ENCODE measurements around the gene CDK2AP2. TPM values are rescaled to one million over a fixed set of nuclear protein-coding genes. Genes with fewer than 3 reads are reported as not detected.
"Not testable (repeated sequence)": the region's sequence is repeated elsewhere in the genome, so short reads cannot be mapped to it uniquely, and the experiment has no call there.

Gene CDK2AP2
- total RNA-seq, 1 donor from 2014 or later = 55.0 TPM

DNA sequence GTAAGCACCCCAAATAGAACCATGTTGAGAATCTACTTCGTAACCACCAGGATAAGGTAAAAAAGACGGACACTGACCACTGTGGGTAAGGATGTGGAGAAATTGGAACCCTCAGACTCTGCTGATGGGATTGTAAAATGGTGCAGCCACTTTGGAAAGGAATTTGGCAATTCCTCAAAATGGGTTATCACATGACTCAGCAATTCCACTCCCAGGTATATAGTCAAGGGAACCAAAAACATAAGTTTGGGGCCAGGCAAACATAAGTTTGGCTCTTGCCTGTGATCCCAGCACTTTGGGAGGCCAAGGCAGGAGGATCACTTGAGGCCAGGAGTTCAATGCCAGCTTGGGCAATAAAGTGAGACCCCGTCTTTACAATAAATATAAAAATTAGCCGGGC, 20.4 kb upstream of the CDK2AP2 start:
- DNase-seq (no peak), ATAC-seq (no peak)
- intact Hi-C loops (cut with micrococcal nuclease) = no loop called here

DNA sequence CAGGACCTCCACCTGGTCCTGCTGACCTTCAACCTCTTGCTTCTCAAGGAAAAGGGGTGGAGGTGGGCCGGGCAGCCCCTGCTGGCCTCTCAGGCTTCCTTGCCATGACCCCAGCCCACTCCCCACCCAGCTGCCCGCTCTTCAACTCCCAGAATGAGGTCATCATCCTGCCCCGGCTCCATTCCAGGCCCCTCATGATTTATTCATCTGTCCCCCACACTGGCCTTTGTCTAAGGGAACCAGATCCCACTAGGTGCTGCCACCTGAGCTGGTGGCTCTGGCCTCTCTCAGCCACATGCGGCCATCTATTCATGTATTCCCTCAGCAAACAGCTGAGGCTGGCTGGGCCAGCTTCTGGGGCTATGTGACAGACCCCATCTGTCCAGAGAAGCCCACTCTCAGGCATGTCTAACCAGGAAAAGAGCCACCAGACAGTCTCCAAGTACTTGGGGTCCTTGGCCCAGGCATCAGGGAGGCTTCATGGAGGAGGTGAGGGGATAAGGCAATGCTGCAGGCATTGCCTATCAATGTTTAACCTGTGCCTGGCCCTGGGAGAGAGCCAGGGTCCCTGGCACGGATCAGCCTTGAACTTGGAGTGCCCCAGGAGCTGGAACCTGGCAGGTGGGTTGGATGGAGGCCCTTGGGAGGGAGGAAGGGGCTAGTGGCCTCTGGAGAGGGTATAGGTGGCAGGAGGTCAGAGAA, 17.5 kb upstream of the CDK2AP2 start:
- no peak for ATAC-seq

DNA sequence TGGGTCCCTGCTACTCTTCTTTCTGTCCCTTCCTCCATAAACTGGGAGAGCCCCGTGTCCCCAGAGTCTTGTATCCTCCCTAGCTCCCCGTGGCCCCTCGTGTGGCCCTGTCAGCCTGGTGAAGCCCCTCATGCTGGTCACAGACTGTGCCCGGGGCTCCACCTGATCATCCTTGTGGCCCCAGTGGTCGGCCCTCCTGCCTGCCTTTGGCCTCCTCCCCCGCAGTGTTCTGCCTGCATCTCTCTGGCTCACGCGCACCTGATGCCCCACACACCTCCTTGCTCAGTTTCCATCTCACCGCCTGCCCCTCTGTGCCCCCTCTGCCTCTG, 16.5 kb upstream of the CDK2AP2 start:
- DNase-seq (no peak), ATAC-seq (no peak)
- intact Hi-C loops (cut with micrococcal nuclease) = no loop called here

More for the DNA sequence above, 17.5 kb upstream of the CDK2AP2 start:
- intact Hi-C loops (cut with micrococcal nuclease) = no loop called here
- no peak for DNase-seq

DNA sequence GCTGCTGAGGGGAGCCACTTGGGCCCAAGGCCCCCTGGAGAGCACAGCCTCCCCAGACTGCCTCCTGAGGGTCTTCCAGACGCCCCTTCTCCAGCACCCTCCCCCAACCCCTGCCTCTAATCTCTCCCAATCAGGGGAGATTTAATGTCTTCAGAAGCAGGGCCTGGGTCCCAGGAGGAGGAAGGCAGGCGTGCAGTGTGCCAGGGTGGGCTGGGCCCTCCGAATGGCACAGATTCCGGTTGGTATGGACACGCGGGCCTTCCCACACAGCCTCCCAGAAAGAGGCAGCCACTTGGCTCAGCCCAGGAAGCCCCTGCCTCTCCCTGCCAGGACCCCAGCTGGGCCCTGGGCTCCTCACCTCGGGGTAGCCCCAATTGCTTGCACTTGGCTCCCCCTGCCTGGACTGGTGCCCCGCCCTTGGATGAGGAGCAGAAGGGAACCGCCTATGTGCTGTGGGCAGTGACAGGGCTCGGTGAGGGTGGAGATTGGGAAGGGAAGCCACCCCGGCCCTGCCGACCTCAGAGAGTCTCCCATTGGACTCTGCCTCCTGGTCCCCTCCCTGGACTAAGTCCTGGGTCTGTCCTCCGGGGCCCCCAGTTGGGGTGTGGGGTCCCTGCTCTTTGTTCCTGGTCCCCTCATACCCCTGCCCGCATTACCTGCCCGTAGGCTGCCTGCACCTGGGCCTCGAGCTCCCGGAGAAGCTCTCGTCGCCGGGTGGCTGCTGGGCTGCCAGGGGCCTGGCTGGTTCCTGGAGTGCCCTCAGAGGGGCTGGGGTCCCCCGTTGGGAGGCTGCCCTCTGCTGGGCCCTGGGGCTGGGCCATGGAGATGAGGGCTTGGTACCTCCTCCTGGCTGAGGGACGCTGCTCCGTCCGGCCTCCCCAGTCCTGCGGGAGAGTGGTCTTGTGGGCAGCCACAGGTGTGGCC, 15.9 kb upstream of the CDK2AP2 start:
- intact Hi-C loops (cut with micrococcal nuclease) = no loop called here
- DNase-seq (no peak), ATAC-seq (no peak)

DNA sequence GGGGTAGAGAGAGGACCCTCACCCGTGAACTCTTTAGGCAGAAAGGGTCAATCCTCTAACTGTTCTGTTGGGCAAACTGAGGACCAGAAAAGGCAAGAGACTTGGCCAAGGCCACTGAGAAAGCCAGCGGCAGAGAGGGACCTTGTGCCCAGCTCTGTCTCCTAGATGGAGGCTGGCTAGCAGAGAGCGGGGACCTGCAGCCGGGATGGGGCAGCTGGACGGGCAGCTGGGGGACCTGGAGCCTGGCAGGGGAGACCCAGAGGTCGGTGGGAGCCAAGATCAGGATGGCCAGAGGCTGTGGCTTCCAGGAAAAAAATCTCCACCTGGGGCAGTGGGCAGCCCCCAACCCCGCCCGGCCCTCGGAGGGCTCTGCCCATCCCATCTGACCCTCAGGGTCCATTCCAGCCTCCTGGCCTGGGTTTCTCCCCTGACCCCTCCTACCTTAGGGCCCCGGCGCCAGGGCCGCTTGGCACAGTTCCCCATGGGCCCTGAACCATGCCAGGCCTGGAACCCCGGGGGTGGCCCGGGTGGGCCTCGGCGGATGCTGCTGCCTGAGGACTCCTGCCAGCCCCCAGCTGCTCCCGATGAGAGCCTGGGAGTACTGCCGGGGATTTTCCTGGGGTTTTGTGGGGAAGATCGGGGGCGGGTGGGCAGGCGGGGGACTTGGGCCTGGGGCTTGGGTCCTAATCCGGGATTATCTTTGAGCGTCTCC, 15.0 kb upstream of the CDK2AP2 start, which contains the start of gene CABP2:
Gene CABP2, minus strand, starts transcription at position 603 of the 712 bp plus-strand sequence. Its CDS starts 120 bp downstream, at position 483.
- intact Hi-C loops (cut with micrococcal nuclease) = no loop called here
- no peak for DNase-seq
- ATAC-seq = no peak

DNA sequence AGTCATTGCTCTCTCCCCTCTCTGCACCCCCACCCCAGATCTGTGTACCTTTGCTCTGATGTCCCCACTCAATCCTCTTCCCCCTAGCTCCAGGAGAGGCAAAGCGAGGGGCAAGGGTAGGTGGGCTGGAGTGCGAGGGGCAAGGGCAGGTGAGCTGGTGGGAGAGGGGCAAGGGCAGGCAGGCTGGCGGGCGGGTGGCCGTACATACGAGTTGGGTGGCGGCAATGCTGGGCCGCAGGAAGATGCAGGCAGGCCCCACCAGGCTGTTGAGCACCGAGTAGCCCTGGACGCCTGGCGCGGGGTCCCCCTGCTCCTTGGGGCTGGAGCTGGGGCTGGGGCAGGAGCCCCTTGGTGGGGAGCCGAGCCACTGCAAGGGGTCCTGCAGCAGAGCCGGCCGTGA, 14.4 kb upstream of the CDK2AP2 start:
- DNase-seq (no peak), ATAC-seq (no peak)
- intact Hi-C loops (cut with micrococcal nuclease) = no loop called here

DNA sequence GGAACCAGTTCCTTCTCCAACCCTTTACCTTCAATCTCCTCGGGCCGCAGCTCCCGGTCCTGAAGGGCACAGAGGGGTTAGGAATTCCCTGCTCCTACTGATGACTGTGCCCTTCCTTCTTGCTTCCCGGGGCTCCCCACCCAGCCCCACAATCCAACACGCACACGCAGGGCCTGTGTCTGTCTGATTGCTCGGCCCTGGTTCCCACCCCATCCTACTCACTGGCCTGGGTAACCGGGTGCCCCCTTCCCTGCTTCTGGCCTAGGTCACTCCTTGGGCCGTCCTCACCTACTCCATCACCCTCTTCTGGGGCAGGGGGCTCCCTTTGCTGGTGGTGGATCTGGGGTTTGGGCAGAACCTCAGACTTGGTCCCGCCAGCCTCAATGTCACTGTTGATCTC, 14.0 kb upstream of the CDK2AP2 start:
- no peak for ATAC-seq
- no peak for DNase-seq
- intact Hi-C loops (cut with micrococcal nuclease) = no loop called here

DNA sequence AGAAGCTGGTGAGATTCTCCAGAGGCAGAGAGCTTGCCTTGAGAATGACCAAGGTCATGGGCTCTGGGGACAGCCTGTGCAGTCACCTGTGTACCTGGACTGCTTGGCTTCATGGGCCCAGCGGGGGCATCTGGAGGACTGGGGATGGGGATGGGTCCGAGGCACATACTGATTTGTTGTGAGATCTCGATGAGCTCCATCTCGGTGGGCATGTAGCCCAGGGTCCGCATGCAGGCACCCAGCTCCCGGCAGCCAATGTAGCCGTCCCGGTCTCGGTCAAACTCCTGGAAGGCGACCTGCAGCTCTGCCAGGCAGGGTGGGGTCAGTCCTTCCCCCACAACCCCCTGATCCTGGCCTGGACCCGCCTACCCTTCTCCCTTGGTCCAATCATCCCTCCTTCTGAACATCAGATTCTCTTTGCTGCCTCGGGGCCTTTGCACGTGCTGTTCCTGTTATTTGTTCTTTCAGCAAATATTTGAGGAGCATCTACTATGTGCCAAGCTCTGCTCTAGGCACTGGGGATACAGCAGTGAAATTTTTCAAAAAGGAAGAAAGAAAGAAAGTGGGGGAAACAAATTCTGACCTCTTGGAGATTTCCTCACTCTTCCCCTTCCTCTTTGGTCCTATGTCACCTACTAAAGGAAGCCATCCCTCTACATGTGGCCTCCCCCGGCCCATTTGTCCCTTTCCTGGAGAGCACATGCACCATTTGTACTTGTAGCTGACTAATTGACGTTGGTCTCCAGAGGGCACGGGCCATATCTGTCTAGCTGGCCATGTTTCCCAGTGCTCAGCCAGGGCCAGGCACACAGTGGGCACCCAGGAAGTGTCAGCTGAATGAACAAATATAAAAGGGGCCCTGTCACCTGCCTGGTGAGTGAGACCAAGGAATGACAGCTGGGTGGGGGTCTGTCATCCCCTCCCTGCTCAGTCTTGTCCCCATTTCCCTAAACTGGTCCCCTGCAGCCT, 13.2 kb upstream of the CDK2AP2 start:
- DNase-seq = no peak
- no peak for ATAC-seq
- intact Hi-C loops (cut with micrococcal nuclease) = no loop called here

DNA sequence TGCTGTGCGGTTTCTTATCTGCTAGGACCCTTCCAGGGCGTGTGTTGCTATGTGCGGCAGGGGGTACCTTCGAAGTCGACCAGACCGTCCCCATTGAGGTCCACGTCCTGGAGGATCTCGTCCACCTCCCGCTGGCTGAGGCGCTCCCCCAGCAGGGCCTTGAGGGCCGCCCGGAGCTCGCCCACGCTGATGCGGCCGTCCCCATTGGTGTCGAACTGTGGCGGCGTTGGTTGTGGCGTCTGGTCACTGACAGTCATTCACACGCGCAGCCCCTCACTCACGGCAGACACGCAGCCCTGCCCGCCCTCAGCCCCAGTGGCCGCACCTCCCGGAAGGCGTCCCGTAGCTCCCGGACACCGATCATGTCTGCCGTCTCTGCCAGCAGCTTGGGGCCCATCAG, 11.8 kb upstream of the CDK2AP2 start:
- ATAC-seq (no peak), DNase-seq (no peak)
- intact Hi-C loops (cut with micrococcal nuclease) = no loop called here

DNA sequence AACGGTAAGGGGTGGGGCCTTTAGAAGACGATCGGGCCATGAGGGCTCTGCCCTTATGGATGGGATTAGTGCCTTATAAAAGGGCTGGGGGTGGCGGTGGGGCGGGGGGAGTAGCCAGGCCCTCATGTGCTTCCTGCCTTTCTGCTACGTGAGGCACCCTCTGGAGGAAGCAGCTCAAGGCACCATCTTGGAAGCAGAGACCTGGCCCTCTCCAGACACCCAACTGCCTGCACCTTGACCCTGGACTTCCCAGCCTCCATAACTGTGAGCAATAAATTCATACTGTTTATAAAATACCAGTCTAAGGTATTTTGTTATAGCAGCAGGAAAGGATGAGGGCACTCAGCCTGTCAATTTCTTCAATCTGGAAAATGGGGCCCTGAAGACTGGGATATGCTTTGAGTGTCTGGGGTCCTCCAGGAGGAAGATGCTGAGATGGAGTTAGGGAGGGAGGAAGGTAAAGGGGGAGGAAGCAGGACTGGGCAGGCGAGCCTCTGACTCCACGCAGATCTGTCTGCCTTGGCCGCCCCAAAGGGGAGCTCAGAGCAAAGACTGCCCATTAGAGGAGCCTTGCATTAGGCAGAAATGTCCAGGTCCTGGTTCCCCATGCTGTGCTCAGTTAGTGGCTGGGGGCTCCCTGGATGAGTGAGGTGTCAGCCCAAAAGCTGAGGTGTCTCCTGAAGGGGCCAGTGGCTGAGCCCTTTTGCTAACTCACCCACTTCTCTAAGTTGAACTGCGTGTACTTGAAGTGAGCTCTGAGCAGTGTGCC, 10.0 kb upstream of the CDK2AP2 start:
- intact Hi-C loops (cut with micrococcal nuclease) = no loop called here
- ATAC-seq (no peak), DNase-seq (no peak)

DNA sequence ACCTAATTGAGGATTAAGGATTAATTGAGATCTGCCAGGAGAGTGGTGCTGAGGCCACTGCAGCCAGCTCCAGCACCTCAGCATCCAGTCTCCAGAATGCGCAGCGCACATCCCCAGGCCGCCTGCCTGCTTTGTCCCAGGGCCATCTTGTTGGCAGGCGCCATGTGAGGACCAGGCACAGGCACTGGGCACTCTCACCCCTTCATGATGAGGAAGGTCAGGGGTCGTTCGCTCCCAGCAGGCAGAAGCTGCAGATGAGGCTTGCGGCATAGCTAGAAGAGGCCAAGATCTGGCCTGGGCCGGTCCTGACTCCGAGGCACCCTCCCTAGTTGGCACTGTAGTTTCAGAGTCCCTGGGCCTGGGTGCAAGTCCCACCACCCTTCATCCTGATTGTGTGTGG, 8.8 kb upstream of the CDK2AP2 start:
- ATAC-seq (no peak), DNase-seq (no peak)
- intact Hi-C loops (cut with micrococcal nuclease) = no loop called here

DNA sequence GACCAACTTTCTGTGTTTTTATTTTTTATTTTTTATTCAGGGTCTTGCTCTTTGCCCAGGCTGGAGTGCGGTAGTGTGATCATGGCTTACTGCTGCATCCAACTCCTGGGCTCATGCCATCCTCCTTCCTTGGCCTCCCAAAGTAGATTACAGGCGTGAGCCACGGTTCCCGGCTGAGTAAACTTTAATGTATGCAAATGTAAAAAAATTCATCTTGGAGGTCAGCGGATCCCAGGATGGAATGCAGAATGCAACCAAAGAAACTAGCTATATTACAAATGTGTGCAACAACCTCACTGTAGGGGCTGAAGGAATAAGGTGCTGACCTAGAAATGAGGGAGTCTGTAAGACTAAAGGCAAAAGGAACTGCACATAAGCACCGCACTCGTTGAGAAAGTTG, 6.2 kb upstream of the CDK2AP2 start:
- intact Hi-C loops (cut with micrococcal nuclease) = no loop called here
- DNase-seq (no peak), ATAC-seq (no peak)

DNA sequence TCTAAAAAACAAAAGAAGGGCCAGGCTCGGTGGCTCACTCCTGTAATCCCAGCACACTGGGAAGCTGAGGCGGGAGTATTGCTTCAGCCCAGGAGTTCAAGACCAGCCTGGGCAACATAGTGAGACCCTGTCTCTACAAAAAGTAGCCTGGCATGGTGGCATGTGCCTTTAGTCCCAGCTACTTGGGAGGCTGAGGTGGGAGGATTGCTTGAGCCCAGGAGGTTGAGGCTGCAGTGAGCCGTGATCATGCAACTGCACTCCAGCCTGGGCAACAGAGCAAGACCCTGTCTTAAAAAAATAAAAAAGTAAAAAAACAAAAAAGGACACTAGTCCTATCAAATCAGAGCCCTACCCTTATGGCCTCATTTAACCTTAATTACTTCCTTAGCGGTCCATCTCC, 3.6 kb upstream of the CDK2AP2 start:
- intact Hi-C loops (cut with micrococcal nuclease); DNase-seq; ATAC-seq: not testable (repeated sequence)

DNA sequence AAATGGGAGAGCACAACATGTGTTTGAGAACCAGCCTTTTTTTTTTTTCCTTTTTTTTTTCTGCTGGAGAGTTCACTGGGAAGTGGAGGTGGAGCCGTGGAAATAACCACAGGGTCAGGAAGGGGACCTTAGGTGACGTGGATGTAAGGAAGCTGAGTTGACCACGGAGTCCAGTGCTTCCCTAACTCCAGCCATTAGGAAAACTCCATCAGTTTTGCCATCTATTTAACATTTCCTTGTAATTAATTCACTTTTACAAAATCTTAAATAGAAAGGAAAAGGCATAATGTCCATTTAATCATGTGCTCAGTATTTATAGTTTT, 2.0 kb upstream of the CDK2AP2 start:
- no peak for ATAC-seq
- no peak for DNase-seq

DNA sequence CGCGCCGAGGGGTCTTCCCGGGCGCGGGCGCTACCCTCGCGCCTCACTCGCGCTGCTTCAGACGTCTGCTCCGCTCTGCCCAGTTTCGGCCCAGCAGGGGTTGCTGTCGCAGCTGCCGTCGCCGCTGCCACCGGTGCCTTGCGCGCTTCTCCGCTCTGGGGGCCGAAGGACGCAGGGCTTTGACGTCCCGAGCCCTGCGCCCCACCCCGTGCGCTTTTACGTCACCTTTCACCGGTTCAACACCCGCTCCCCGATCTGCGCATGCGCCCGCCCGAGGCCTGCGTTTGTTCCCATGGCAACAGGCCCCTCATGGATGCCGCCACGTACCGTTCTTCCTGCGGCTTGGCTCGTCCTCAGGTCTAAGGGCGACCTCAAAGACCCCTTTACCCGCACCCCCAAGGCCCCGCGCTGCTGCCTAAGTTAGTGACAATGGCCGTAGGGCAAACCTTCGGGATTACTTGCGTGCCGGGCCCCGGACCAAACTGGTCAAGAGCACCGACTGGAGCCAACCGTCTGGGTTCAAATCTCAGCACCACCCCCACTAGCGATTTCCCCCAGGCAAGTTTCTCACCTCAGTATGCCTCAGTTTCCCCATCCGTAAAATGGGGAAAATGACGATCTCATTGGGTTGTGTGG, 642 bp upstream of the CDK2AP2 start:
- DNase-seq (peak; percentile 100), ATAC-seq (peak; percentile 62)
- intact Hi-C loops (cut with micrococcal nuclease) = no loop called here

More for the DNA sequence above, 2.0 kb upstream of the CDK2AP2 start:
- intact Hi-C loops (cut with micrococcal nuclease) = no loop called here

DNA sequence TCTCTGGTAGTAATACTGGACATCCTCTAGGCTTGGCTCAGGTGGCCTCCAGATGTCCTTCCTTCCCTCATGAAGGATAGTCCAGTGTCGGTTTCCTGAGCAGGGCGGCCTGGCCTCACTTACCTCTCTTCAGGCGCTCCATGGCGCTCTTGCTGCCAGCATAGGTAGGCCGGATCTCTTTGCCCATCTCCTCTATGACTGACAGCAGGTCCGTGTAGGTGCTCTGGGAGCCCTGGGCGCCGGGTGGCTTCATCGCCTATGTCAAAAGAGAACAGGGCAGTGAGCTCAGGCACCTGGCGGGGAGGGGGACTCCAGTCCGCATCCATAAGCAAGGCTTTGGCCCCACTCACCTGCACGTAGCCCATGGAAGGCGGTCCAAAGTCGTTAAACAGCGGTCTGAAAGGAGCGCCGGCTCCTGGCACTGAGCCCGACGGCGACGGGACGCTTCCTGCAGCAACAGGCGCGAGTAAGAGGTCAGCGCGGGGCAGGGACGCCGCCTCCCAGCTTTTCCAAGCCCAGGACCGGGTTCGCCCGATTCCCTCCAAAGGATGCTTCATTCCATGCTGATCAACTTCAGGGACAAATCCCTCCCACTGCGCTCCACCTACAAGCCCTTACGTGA, 609 bp downstream of the CDK2AP2 start:
- intact Hi-C loops (cut with micrococcal nuclease) = no loop called here
- ATAC-seq = peak; percentile 4
- no peak for DNase-seq

DNA sequence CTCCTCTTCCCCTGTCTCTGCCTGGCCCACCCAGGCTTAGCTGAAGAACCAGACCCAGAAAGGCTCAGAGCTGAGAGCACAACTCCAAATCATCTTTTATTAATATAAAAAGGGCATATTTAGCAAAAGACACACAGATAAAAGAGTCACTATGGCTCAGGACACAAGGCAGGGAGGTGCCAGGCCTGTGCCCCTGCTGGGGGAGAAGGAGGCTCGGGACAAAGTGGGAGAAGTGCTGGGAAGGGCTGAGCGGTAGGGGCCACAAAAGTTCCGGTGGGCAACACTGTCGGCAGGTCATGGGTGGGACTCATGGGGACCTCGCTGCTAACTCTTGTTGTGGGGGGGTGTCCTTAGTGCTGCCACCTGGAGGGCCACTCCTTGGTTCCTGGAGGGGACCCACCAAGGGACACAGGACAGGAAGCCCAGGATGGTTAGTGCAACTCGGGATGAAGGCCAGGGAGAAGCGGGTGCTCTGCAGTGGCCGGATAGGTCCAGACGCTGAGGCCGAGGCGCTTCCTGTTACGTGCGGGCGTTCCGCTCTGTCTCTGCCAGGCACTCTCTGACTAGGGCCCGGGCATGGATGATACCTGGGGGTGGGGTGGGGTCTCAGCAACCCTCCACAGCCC, 1.4 kb downstream of the CDK2AP2 start:
- DNase-seq = no peak
- intact Hi-C loops (cut with micrococcal nuclease) = no loop called here
- no peak for ATAC-seq
